Measurements from ENCODE around the gene CASP10. TPM values are rescaled to one million over a fixed set of nuclear protein-coding genes. Genes with fewer than 3 reads are reported as not detected.

Gene CASP10
- total and polyA plus RNA-seq, 8 donors, result 2.6 to 34.9 (median 9.6) TPM

GRCh38 chr2:201194097-201194496, 11.2 kb downstream of the CASP10 start:
- Histone ChIP-seq H3K4me1 (peaks cover 3 to 47% (median 12%) of the 10 kb centered on the region in 4 donors), H3K36me3 (peaks cover 11 to 87% (median 42%) of the 10 kb centered on the region in 4 donors), H3K27ac (peak overlapping the region in 2 of 5 donors; percentile 5 to 46), H3K4me3 (no peak overlapping the region), H3K9me3 (no peaks in the 10 kb centered on the region), H3K27me3 (no peaks in the 10 kb centered on the region)
- no peak for TF ChIP-seq POLR2A (IDR thresholded peaks at IDR 0.05)
- TF ChIP-seq EP300 (IDR thresholded peaks at IDR 0.05), result no peak
- TF ChIP-seq POLR2AphosphoS5 (IDR thresholded peaks at IDR 0.05), result no peak
- no peak for TF ChIP-seq CTCF (IDR thresholded peaks at IDR 0.05)
- 33 to 66% (median 51%) methylated on average over 3 of the region's 3 CpGs for WGBS, 5 donors
- DNase-seq, result peak in 1 of 2 donors; percentile 27
- intact Hi-C loops (cut with DNase I; ENCODE audit: low total_unique reads), result no loop called here

GRCh38 chr2:201195331-201195730, 12.4 kb downstream of the CASP10 start:
- Histone ChIP-seq H3K27me3 (no peaks in the 10 kb centered on the region), H3K9me3 (no peaks in the 10 kb centered on the region), H3K36me3 (peaks cover 11 to 85% (median 49%) of the 10 kb centered on the region in 4 donors), H3K4me1 (peaks cover 3 to 47% (median 12%) of the 10 kb centered on the region in 4 donors), H3K4me3 (no peak overlapping the region), H3K27ac (peak overlapping the region in 1 of 5 donors; percentile 46)
- intact Hi-C loops (cut with DNase I; ENCODE audit: low total_unique reads), result no loop called here
- DNase-seq, result no peak
- no peak for TF ChIP-seq POLR2A (IDR thresholded peaks at IDR 0.05)
- no peak for TF ChIP-seq POLR2AphosphoS5 (IDR thresholded peaks at IDR 0.05)
- WGBS, 5 donors, result 56 to 89% (median 84%) methylated on average over 3 of the region's 3 CpGs

GRCh38 chr2:201196003-201196402, 13.1 kb downstream of the CASP10 start:
- intact Hi-C loops (cut with DNase I; ENCODE audit: low total_unique reads), result no loop called here
- DNase-seq, result no peak
- WGBS, 5 donors, result 18 to 47% (median 38%) methylated on average over 3 of the region's 3 CpGs
- H3K4me1 ChIP-seq, result peaks cover 3 to 44% (median 9%) of the 10 kb centered on the region in 4 donors
- H3K9me3 ChIP-seq, result no peaks in the 10 kb centered on the region
- H3K27me3 ChIP-seq, result no peaks in the 10 kb centered on the region
- TF ChIP-seq POLR2AphosphoS5 (IDR thresholded peaks at IDR 0.05) (no peak), EP300 (IDR thresholded peaks at IDR 0.05) (no peak), CTCF (IDR thresholded peaks at IDR 0.05) (no peak), POLR2A (IDR thresholded peaks at IDR 0.05) (no peak)
- no peak overlapping the region for H3K27ac ChIP-seq
- H3K4me3 ChIP-seq, result no peak overlapping the region
- H3K36me3 ChIP-seq, result peaks cover 15 to 85% (median 53%) of the 10 kb centered on the region in 4 donors

GRCh38 chr2:201196803-201197202, 13.9 kb downstream of the CASP10 start:
- WGBS, 5 donors, result 89 to 100% (median 95%) methylated on average over 1 of the region's 1 CpG

More at GRCh38 chr2:201196803-201197202, 13.9 kb downstream of the CASP10 start:
- Histone ChIP-seq H3K4me3 (no peak overlapping the region), H3K27ac (no peak overlapping the region), H3K36me3 (peaks cover 17 to 85% (median 56%) of the 10 kb centered on the region in 4 donors), H3K9me3 (no peaks in the 10 kb centered on the region), H3K4me1 (peaks cover 0 to 36% (median 5%) of the 10 kb centered on the region in 4 donors), H3K27me3 (no peaks in the 10 kb centered on the region)
- intact Hi-C loops (cut with DNase I; ENCODE audit: low total_unique reads), result no loop called here
- TF ChIP-seq CTCF (IDR thresholded peaks at IDR 0.05) (no peak), POLR2AphosphoS5 (IDR thresholded peaks at IDR 0.05) (no peak), POLR2A (IDR thresholded peaks at IDR 0.05) (no peak), EP300 (IDR thresholded peaks at IDR 0.05) (no peak)
- no peak for DNase-seq

Measured in stomach (tissue), 9 donors.